ENCODE results near the gene TUBA1C.
"Not testable (repeated sequence)": the region's sequence is repeated elsewhere in the genome, so short reads cannot be mapped to it uniquely, and the experiment has no call there.

TUBA1C gene

GRCh38 chr12:49259452-49259851 lies 5.4 kb upstream of the TUBA1C start:
- H3K27ac ChIP-seq: no peak overlapping the region
- TF ChIP-seq, protein P1, sequence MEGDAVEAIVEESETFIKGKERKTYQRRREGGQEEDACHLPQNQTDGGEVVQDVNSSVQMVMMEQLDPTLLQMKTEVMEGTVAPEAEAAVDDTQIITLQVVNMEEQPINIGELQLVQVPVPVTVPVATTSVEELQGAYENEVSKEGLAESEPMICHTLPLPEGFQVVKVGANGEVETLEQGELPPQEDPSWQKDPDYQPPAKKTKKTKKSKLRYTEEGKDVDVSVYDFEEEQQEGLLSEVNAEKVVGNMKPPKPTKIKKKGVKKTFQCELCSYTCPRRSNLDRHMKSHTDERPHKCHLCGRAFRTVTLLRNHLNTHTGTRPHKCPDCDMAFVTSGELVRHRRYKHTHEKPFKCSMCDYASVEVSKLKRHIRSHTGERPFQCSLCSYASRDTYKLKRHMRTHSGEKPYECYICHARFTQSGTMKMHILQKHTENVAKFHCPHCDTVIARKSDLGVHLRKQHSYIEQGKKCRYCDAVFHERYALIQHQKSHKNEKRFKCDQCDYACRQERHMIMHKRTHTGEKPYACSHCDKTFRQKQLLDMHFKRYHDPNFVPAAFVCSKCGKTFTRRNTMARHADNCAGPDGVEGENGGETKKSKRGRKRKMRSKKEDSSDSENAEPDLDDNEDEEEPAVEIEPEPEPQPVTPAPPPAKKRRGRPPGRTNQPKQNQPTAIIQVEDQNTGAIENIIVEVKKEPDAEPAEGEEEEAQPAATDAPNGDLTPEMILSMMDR (conservative IDR thresholded peaks at IDR 0.05): no peak

DNA sequence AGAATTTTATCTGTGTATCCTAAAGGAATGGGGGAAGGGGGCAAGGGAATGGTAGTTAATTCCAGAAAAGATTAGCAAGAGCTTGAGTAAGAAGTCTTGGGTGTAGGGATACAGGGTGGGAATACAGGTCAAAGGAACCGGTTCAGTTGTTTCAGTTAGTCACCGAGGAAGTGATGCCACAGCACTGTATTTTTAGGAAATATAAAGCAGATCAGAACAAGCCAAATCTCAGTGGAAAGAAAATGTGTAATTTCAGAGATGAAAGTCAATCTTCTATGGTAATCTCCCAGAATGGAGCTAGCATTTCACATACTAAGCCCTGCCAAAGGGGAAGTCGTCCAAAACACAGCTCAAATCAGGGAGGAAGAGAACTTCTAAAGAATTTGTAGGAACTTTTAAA lies 4.7 kb upstream of the TUBA1C start:
- TF ChIP-seq, protein P1 (conservative IDR thresholded peaks at IDR 0.05): no peak

DNA sequence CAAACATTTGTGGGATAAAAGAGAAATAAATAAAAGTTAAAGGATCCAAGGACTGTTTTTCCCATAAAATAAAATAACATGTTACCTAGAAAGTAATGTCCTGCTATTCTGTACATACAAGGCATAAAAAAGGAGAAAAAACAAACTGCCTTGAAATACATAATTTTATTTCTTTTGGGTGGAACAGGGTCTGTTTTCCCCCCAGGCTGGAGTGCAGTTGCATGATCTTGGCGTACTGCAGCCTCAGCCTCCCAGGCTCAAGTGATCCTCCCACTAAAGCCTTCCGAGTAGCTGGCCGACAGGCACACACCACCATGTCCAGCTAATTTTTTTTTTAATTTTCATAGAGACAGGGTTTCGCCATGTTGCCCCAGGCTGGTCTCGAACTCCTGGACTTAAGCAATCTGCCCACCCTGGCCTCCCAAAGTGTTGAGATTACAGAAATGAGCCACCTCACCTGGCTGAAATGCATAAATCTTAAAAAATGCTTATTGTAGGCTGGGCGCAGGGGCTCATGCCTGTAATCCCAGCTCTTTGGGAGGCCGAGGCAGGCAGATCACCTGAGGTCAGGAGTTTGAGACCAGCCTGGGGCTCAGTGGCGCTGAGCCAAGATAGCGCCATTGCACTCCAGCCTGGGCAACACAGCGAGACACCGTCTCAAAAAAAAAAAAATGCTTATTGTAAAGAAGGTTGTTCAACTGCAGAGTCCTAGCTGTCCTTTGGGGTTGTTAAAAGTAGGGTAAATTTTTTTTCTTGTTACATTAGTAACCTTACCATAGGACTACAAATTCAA lies 4.1 kb upstream of the TUBA1C start:
- H3K27ac ChIP-seq: no peak overlapping the region
- TF ChIP-seq, protein P1 (conservative IDR thresholded peaks at IDR 0.05): no peak

More for the DNA sequence above, 4.7 kb upstream of the TUBA1C start:
- no peak overlapping the region for H3K27ac ChIP-seq

DNA sequence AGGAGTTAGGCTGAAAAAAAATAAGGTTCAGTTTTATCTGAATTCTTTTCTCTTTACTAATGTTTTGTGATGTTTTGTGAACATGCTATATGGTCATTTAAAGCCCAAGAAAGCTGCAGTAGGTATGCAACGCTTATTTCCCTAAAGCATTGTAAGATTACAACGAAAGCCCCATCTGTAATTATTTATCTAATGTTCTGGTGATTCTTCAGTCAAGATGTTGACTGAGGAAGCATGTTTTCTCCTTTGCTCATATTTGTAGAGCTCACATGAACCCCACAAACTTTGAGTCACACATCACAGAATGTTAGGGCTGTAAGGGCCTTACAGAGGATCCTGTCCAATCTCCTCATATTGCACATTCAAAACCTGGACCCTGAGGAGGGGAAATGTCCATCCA lies 3.2 kb upstream of the TUBA1C start:
- TF ChIP-seq, protein P1 (conservative IDR thresholded peaks at IDR 0.05): no peak
- H3K27ac ChIP-seq: no peak overlapping the region

GRCh38 chr12:49263400-49263763 lies 1.5 kb upstream of the TUBA1C start:
- TF ChIP-seq, protein P1 (conservative IDR thresholded peaks at IDR 0.05): no peak
- H3K27ac ChIP-seq: no peak overlapping the region

DNA sequence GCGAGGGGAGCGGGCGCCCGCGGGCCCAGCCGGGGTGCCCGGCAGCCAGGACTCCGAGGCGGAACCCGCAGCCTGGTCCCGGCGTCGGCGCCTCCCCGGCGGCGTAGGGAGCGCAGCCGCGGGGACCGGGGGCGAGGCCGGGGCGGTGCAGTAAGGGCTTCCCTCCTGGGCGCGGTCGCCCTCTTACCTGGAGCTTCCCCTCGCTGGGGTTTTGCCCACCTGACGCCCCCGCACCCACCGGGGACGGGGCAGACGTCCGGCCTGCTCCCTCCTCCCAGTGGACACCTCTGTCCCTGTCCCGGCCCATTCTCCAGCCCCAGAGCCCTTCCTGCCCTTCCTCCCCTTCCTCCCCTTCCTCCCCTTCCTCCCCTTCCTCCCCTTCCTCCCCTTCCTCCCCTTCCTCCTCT lies 413 bp upstream of the TUBA1C start:
- H3K27ac ChIP-seq: peak overlapping the region; percentile 91

DNA sequence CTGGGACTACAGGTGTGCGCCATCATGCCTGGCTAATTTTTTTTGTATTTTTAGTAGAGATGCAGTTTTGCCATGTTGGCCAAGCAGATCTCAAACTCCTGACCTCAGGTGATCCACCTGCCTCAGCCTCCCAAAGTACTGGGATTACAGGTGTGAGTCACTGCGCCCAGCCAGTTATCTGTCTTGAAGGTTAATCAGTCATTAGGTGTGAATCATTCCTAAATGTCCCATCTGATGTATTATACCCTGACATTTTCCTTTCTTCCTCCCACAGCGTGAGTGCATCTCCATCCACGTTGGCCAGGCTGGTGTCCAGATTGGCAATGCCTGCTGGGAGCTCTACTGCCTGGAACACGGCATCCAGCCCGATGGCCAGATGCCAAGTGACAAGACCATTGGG lies 4.3 kb downstream of the TUBA1C start:
- not testable (repeated sequence) for H3K27ac ChIP-seq

More for the DNA sequence above, 413 bp upstream of the TUBA1C start:
- TF ChIP-seq, protein P1 (conservative IDR thresholded peaks at IDR 0.05): no peak

Data from VCaP (cell line).